Neural crest cell (in vitro differentiated cells): ENCODE data around the gene BORCS5. TPM values are rescaled to one million over a fixed set of nuclear protein-coding genes. Genes with fewer than 3 reads are reported as not detected.

Experiments used
- DNase-seq: peaks from one replicate; pipeline ENCODE4 v3.0.0; 2021; ENCODE audit warnings: low read depth, mixed read lengths, low spot score
- H3K27ac Mint-ChIP-seq: one replicate; pipeline ENCODE4 v1.8.0; 2021; ENCODE audit warnings: mild to moderate bottlenecking, mixed read lengths; ENCODE audit not compliant: unreplicated experiment
- H3K27me3 Mint-ChIP-seq: 2 replicates; pipeline ENCODE4 v1.8.0; 2021; ENCODE audit warnings: low read depth, mild to moderate bottlenecking, mixed read lengths
- H3K36me3 Mint-ChIP-seq: 2 replicates; pipeline ENCODE4 v1.8.0; 2021; ENCODE audit warnings: low read depth, mild to moderate bottlenecking, mixed read lengths
- H3K4me1 Mint-ChIP-seq: 2 replicates; pipeline ENCODE4 v1.8.0; 2021; ENCODE audit warnings: mixed read lengths
- H3K4me3 Mint-ChIP-seq: one replicate; pipeline ENCODE4 v1.8.0; 2021; ENCODE audit warnings: mild to moderate bottlenecking, mixed read lengths
- H3K9me3 Mint-ChIP-seq: 2 replicates; pipeline ENCODE4 v1.8.0; 2021; ENCODE audit warnings: mixed read lengths
- CTCF ChIP-seq: fragments of 200-600 bp; sonication (generic); conservative IDR thresholded peaks from 2 replicates; pipeline ENCODE4 v1.5.0; 2021; ENCODE audit warnings: antibody characterized with exemption, mild to moderate bottlenecking
- total RNA-seq: library from RNA; stranded (reverse); gene quantifications from 2 replicates; pipeline ENCODE4 v1.2.1, GENCODE V29; 2021

The BORCS5 gene
- total RNA-seq, 1 donor from 2014 or later, result 15.0 TPM

GRCh38 chr12:12454315-12454714, 97.4 kb downstream of the BORCS5 start:
- Mint-ChIP-seq H3K4me3 (no peak overlapping the region), H3K4me1 (no peaks in the 10 kb centered on the region), H3K27me3 (no peaks in the 10 kb centered on the region), H3K9me3 (no peaks in the 10 kb centered on the region), H3K27ac (no peak overlapping the region), H3K36me3 (no peaks in the 10 kb centered on the region)
- DNase-seq, result no peak
- no peak for TF ChIP-seq CTCF

- H3K36me3 Mint-ChIP-seq, result no peaks in the 10 kb centered on the region
- no peaks in the 10 kb centered on the region for H3K4me1 Mint-ChIP-seq
- no peaks in the 10 kb centered on the region for H3K27me3 Mint-ChIP-seq
- TF ChIP-seq CTCF, result no peak
- H3K9me3 Mint-ChIP-seq, result no peaks in the 10 kb centered on the region
- DNase-seq, result no peak
- H3K27ac Mint-ChIP-seq, result no peak overlapping the region
- H3K4me3 Mint-ChIP-seq, result no peak overlapping the region
Observed at GRCh38 chr12:12456637-12457036, 99.8 kb downstream of the BORCS5 start.

GRCh38 chr12:12460935-12461922, 104.4 kb downstream of the BORCS5 start:
- Mint-ChIP-seq H3K36me3 (no peaks in the 10 kb centered on the region), H3K27me3 (no peaks in the 10 kb centered on the region), H3K27ac (no peak overlapping the region), H3K4me3 (no peak overlapping the region), H3K4me1 (no peaks in the 10 kb centered on the region), H3K9me3 (no peaks in the 10 kb centered on the region)
- no peak for DNase-seq
- TF ChIP-seq CTCF, result no peak

GRCh38 chr12:12461923-12462315, 105.0 kb downstream of the BORCS5 start:
- no peak overlapping the region for H3K27ac Mint-ChIP-seq
- no peak for TF ChIP-seq CTCF
- no peaks in the 10 kb centered on the region for H3K9me3 Mint-ChIP-seq
- DNase-seq, result no peak
- H3K4me1 Mint-ChIP-seq, result no peaks in the 10 kb centered on the region
- H3K4me3 Mint-ChIP-seq, result no peak overlapping the region
- no peaks in the 10 kb centered on the region for H3K27me3 Mint-ChIP-seq
- no peaks in the 10 kb centered on the region for H3K36me3 Mint-ChIP-seq

GRCh38 chr12:12465522-12465921, 108.6 kb downstream of the BORCS5 start:
- H3K36me3 Mint-ChIP-seq, result peaks cover 16% of the 10 kb centered on the region
- no peak for DNase-seq
- H3K9me3 Mint-ChIP-seq, result peaks cover 8% of the 10 kb centered on the region
- H3K27me3 Mint-ChIP-seq, result no peaks in the 10 kb centered on the region
- H3K4me1 Mint-ChIP-seq, result no peaks in the 10 kb centered on the region
- H3K27ac Mint-ChIP-seq, result no peak overlapping the region
- no peak overlapping the region for H3K4me3 Mint-ChIP-seq
- TF ChIP-seq CTCF, result no peak
